ENCODE data around the gene CLMN. TPM values are rescaled to one million over a fixed set of nuclear protein-coding genes. Genes with fewer than 3 reads are reported as not detected.

The CLMN gene
- total and polyA plus RNA-seq, 2 donors (not counting 3 experiments of a cell fraction or from before 2014, with no cell fraction given), result 0.72 to 9.6 TPM

DNA sequence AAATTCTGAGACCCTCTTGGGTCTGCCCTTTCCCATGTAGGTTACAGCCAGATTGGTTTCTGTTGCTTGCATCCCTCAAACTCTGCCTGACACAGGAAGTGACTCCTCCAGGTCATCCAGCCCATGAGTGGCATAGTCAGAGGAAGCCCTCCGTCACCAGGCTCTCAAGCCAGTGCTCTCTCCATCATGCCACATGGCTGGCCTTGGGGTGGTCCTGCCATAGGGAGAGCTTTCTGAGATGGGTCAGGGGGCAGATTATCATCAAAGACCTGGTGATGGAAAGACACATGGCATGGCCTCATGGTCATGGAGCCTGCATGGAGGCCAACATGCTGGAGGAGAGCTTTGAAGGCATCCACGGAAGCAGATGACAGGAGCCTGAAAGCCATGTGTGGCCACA lies 15.4 kb upstream of the CLMN start:
- H3K27me3 ChIP-seq (ENCODE audit: control insufficient read depth in 2 of 2, insufficient read depth in 2 of 2, low read length in 2 of 2), result no peaks in the 10 kb centered on the region
- no peak overlapping the region for H3K4me3 ChIP-seq (replicated peaks in 1 of 3; ENCODE audit: insufficient read depth in 1 of 3, low read depth in 1 of 3, low read length in 3 of 3)
- no peaks in the 10 kb centered on the region for H4K20me1 ChIP-seq (replicated peaks; ENCODE audit: control insufficient read depth, extremely low read depth, insufficient read depth, low read length)
- H3K79me2 ChIP-seq (ENCODE audit: control insufficient read depth, insufficient read depth, low read length), result no peaks in the 10 kb centered on the region
- no peaks in the 10 kb centered on the region for H3K36me3 ChIP-seq (ENCODE audit: control insufficient read depth in 2 of 2, extremely low read depth in 1 of 2, insufficient read depth in 2 of 2, low read length in 2 of 2)
- intact Hi-C loops (cut with micrococcal nuclease) (no loop called here), dilution Hi-C loops (cut with MboI; ENCODE audit: extremely low pct_ligation_motif_present, low sequenced_read_pairs) (no loop called here)
- BruUV-seq (replicated peaks), result no TSS peak
- ChIA-PET POLR2A (no interaction called here), CTCF (no interaction called here)
- no peaks in the 10 kb centered on the region for H3K9me1 ChIP-seq (replicated peaks; ENCODE audit: control insufficient read depth, extremely low read depth, insufficient read depth, low read length)
- no peak for TF ChIP-seq POLR2A (IDR thresholded peaks at IDR 0.05; ENCODE audit: low read depth, low read length)
- TF ChIP-seq GATA2 (IDR thresholded peaks at IDR 0.05; ENCODE audit: insufficient read depth, insufficient read length, low read depth, low read length), result no peak
- TF ChIP-seq EZH2 (IDR thresholded peaks at IDR 0.05; ENCODE audit: borderline replicate concordance, low read depth, low read length, severe bottlenecking), result no peak
- no peak for TF ChIP-seq MYC (IDR thresholded peaks at IDR 0.05; ENCODE audit: low read depth, low read length)
- TF ChIP-seq POLR2AphosphoS5 (IDR thresholded peaks at IDR 0.05; ENCODE audit: insufficient read depth, low read depth, low read length), result no peak
- TF ChIP-seq MAX (IDR thresholded peaks at IDR 0.05; ENCODE audit: insufficient read depth, insufficient read length), result no peak
- no peak for FAIRE-seq
- H3K4me2 ChIP-seq (ENCODE audit: insufficient read depth, low read length), result no peak overlapping the region
- H3K9ac ChIP-seq (replicated peaks; ENCODE audit: extremely low read depth, insufficient read depth, low read length), result no peak overlapping the region
- no peak for DNase-seq (ENCODE audit: low read depth, low spot score)
- H3K27ac ChIP-seq (ENCODE audit: insufficient read depth, low read depth, low read length), result no peak overlapping the region
- H2AFZ ChIP-seq (ENCODE audit: low read depth, low read length), result no peak overlapping the region
- no peaks in the 10 kb centered on the region for H3K9me3 ChIP-seq (replicated peaks; ENCODE audit: control insufficient read depth, insufficient read depth, low read length)
- no peaks in the 10 kb centered on the region for H3K4me1 ChIP-seq (ENCODE audit: control insufficient read depth, extremely low read depth, insufficient read depth, low read length)

DNA sequence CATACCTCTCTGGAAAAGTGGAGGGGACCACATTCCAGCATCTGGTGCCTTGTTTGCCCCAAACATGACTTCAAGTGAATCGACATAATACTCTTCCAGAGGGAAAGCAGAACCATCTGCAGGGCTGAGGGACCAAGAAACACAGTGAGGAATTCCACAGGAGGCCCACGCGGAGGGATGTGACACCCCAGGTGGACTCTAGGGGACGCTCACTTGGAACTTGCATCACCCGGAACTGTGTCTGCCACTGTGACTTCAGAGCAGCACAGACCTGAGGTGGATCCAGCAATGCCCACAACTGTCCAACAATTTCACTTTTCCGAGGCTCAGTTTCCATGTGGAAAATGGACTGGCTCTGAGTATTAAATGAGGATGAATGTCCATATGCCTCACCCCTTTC lies 14.3 kb upstream of the CLMN start:
- no peaks in the 10 kb centered on the region for H3K9me3 ChIP-seq (replicated peaks; ENCODE audit: control insufficient read depth, insufficient read depth, low read length)
- H4K20me1 ChIP-seq (replicated peaks; ENCODE audit: control insufficient read depth, extremely low read depth, insufficient read depth, low read length), result no peaks in the 10 kb centered on the region
- DNase-seq (ENCODE audit: low read depth, low spot score), result no peak
- no peaks in the 10 kb centered on the region for H3K36me3 ChIP-seq (ENCODE audit: control insufficient read depth in 2 of 2, extremely low read depth in 1 of 2, insufficient read depth in 2 of 2, low read length in 2 of 2)
- intact Hi-C loops (cut with micrococcal nuclease) (no loop called here), dilution Hi-C loops (cut with MboI; ENCODE audit: extremely low pct_ligation_motif_present, low sequenced_read_pairs) (no loop called here)
- BruUV-seq (replicated peaks), result no TSS peak
- H3K9ac ChIP-seq (replicated peaks; ENCODE audit: extremely low read depth, insufficient read depth, low read length), result no peak overlapping the region
- no peak overlapping the region for H3K4me2 ChIP-seq (ENCODE audit: insufficient read depth, low read length)
- TF ChIP-seq JUN (IDR thresholded peaks at IDR 0.05; ENCODE audit: borderline replicate concordance, insufficient read depth, insufficient read length, low read depth) (no peak), POLR2A (IDR thresholded peaks at IDR 0.05; ENCODE audit: low read depth, low read length) (no peak), CTCF (IDR thresholded peaks at IDR 0.05; ENCODE audit: extremely low read depth in 1 of 2, insufficient read depth in 1 of 2, low read depth in 1 of 2, low read length in 2 of 2) (no peak), FOS (IDR thresholded peaks at IDR 0.05; ENCODE audit: borderline replicate concordance, insufficient read depth, low read length) (no peak), MYC (IDR thresholded peaks at IDR 0.05; ENCODE audit: low read depth, low read length) (no peak), EZH2 (IDR thresholded peaks at IDR 0.05; ENCODE audit: borderline replicate concordance, low read depth, low read length, severe bottlenecking) (no peak), MAX (IDR thresholded peaks at IDR 0.05; ENCODE audit: insufficient read depth, insufficient read length) (no peak), GATA2 (IDR thresholded peaks at IDR 0.05; ENCODE audit: insufficient read depth, insufficient read length, low read depth, low read length) (no peak), POLR2AphosphoS5 (IDR thresholded peaks at IDR 0.05; ENCODE audit: insufficient read depth, low read depth, low read length) (no peak)
- no peaks in the 10 kb centered on the region for H3K9me1 ChIP-seq (replicated peaks; ENCODE audit: control insufficient read depth, extremely low read depth, insufficient read depth, low read length)
- H3K4me1 ChIP-seq (ENCODE audit: control insufficient read depth, extremely low read depth, insufficient read depth, low read length), result no peaks in the 10 kb centered on the region
- H3K4me3 ChIP-seq (replicated peaks in 1 of 3; ENCODE audit: insufficient read depth in 1 of 3, low read depth in 1 of 3, low read length in 3 of 3), result no peak overlapping the region
- ChIA-PET POLR2A (no interaction called here), CTCF (no interaction called here)
- H3K27me3 ChIP-seq (ENCODE audit: control insufficient read depth in 2 of 2, insufficient read depth in 2 of 2, low read length in 2 of 2), result no peaks in the 10 kb centered on the region
- FAIRE-seq, result no peak
- H3K79me2 ChIP-seq (ENCODE audit: control insufficient read depth, insufficient read depth, low read length), result no peaks in the 10 kb centered on the region
- no peak overlapping the region for H3K27ac ChIP-seq (ENCODE audit: insufficient read depth, low read depth, low read length)
- H2AFZ ChIP-seq (ENCODE audit: low read depth, low read length), result no peak overlapping the region
